ENCODE data around the gene TIGD7.
"Not testable (repeated sequence)": the region's sequence is repeated elsewhere in the genome, so short reads cannot be mapped to it uniquely, and the experiment has no call there.

GRCh38 chr16:3270718-3271117, 34.5 kb downstream of the TIGD7 start:
- not testable (repeated sequence) for TF ChIP-seq POLR2AphosphoS5 (IDR thresholded peaks at IDR 0.05; ENCODE audit: low read depth); CTCF (IDR thresholded peaks at IDR 0.05; ENCODE audit: insufficient read depth, low read length)
